B cell (primary cell): ENCODE data around the gene ITPKB. TPM values are rescaled to one million over a fixed set of nuclear protein-coding genes. Genes with fewer than 3 reads are reported as not detected.

Experiments
- ATAC-seq: fragments of 200-7000 bp; cut with Tn5 transposase; one replicate; pipeline ENCODE4 v1.10.0; 2021; ENCODE audit warnings: low read depth, mild to moderate bottlenecking, moderate number of reproducible peaks, moderate library complexity
- CTCF ChIA-PET: fragments of 350-600 bp; sonication (Branson Sonifier 250); formaldehyde crosslinking; loops from one replicate; lab custom pipeline; 2021; ENCODE audit warnings: antibody characterized with exemption, inconsistent platforms; lab: Charles Lee
- POLR2A ChIA-PET: fragments of 350-600 bp; sonication (Branson Sonifier 250); formaldehyde crosslinking; loops from one replicate; lab custom pipeline; 2021; ENCODE audit warnings: antibody characterized with exemption; lab: Charles Lee
- DNase-seq: peaks from one replicate; pipeline ENCODE4 v3.0.0; 2013
- H2AFZ ChIP-seq: 2 replicates; pipeline ENCODE4 v1.6.1; 2012; ENCODE audit warnings: mild to moderate bottlenecking, low read depth, low read length; ENCODE audit not compliant: insufficient read depth, poor library complexity, severe bottlenecking
- H3K27ac ChIP-seq, 2 donors: 1 replicate in 1 of 2; 2 replicates in 1 of 2; pipeline ENCODE4 v1.5.1; 2012 to 2013; ENCODE audit warnings: low read length in 2 of 2, mild to moderate bottlenecking in 2 of 2, moderate library complexity in 1 of 2
- H3K27me3 ChIP-seq, 4 experiments: fragments of 200-600 bp in 1 of 4; sonication (generic) in 1 of 4; replicated peaks in 1 of 4; 1 replicate in 2 of 4; 2 replicates in 2 of 4; pipeline versions ENCODE4 v1.6.1 to v1.7.0; 2013 to 2016; ENCODE audit warnings: low read length in 3 of 4, mild to moderate bottlenecking in 2 of 4, mixed read lengths in 1 of 4, moderate library complexity in 1 of 4; ENCODE audit not compliant: insufficient read depth in 4 of 4, control insufficient read depth in 3 of 4; ENCODE audit errors: control extremely low read depth in 1 of 4
- H3K36me3 ChIP-seq, 2 experiments: replicated peaks in 1 of 2; 1 replicate in 1 of 2; 2 replicates in 1 of 2; pipeline versions ENCODE4 v1.6.1 to v1.7.1; 2013; ENCODE audit warnings: low read length in 1 of 2; ENCODE audit not compliant: insufficient read depth in 2 of 2, control insufficient read depth in 1 of 2; ENCODE audit errors: control extremely low read depth in 1 of 2, extremely low read depth in 1 of 2
- H3K4me1 ChIP-seq, 2 donors: fragments of 200-600 bp in 1 of 2; sonication (generic) in 1 of 2; 1 replicate in 1 of 2; 2 replicates in 1 of 2; pipeline versions ENCODE4 v1.5.1 to v1.6.1; 2013 to 2017; ENCODE audit warnings: low read length in 2 of 2; ENCODE audit not compliant: control insufficient read depth in 2 of 2, insufficient read depth in 2 of 2
- H3K4me2 ChIP-seq: replicated peaks from 2 replicates; pipeline ENCODE3; 2012; ENCODE audit warnings: mild to moderate bottlenecking, low read depth, low read length; ENCODE audit not compliant: poor library complexity, severe bottlenecking
- H3K4me3 ChIP-seq, 5 experiments: fragments of 200-600 bp in 1 of 5; sonication (generic) in 1 of 5; 1 replicate in 3 of 5; 2 replicates in 2 of 5; pipeline versions ENCODE4 v1.5.1 to v1.7.0; 2011 to 2016; ENCODE audit warnings: low read length in 4 of 5, mild to moderate bottlenecking in 4 of 5, low read depth in 2 of 5, control low read depth in 1 of 5, moderate library complexity in 1 of 5; ENCODE audit not compliant: insufficient read depth in 1 of 5; ENCODE audit errors: control extremely low read depth in 1 of 5, extremely low read depth in 1 of 5
- H3K79me2 ChIP-seq: fragments of 200-600 bp; sonication (generic); one replicate; pipeline ENCODE4 v1.6.0; 2016; ENCODE audit warnings: low read length; ENCODE audit not compliant: control insufficient read depth, insufficient read depth
- H3K9ac ChIP-seq: fragments of 200-600 bp; sonication (generic); 2 replicates; pipeline ENCODE4 v1.6.1; 2017; ENCODE audit warnings: mild to moderate bottlenecking, low read length, moderate library complexity
- H3K9me3 ChIP-seq, 3 donors: one replicate each; pipeline versions ENCODE4 v1.6.1 to v1.7.1; 2013; ENCODE audit warnings: low read length in 2 of 3; ENCODE audit not compliant: control insufficient read depth in 2 of 3, insufficient read depth in 1 of 3; ENCODE audit errors: control extremely low read depth in 1 of 3
- H4K20me1 ChIP-seq: 2 replicates; pipeline ENCODE4 v1.6.0; 2012; ENCODE audit warnings: mild to moderate bottlenecking, low read length; ENCODE audit not compliant: insufficient read depth, control insufficient read depth, poor library complexity, severe bottlenecking
- H3K27ac Mint-ChIP-seq: one replicate; pipeline ENCODE4 v1.8.0; 2021; ENCODE audit warnings: mixed read lengths
- H3K27me3 Mint-ChIP-seq: one replicate; pipeline ENCODE4 v1.8.0; 2021; ENCODE audit warnings: mixed read lengths
- H3K4me1 Mint-ChIP-seq: one replicate; pipeline ENCODE4 v1.8.0; 2021; ENCODE audit warnings: mixed read lengths
- H3K4me3 Mint-ChIP-seq: one replicate; pipeline ENCODE4 v1.8.0; 2021; ENCODE audit warnings: mixed read lengths
- H3K9me3 Mint-ChIP-seq: one replicate; pipeline ENCODE4 v1.8.0; 2022; ENCODE audit warnings: mixed read lengths; ENCODE audit not compliant: insufficient read depth
- EZH2 ChIP-seq: IDR thresholded peaks from 2 replicates; pipeline ENCODE4 v1.6.1; 2012; ENCODE audit warnings: borderline replicate concordance, low read depth, mild to moderate bottlenecking, moderate library complexity, low read length; ENCODE audit not compliant: insufficient read depth, poor library complexity, severe bottlenecking
- WGBS: methylation state at CpG from one replicate; pipeline ENCODE4 v1.1.5; 2013; ENCODE audit warnings: missing lambda C conversion rate; ENCODE audit not compliant: insufficient coverage; 5-methylcytosine and 5-hydroxymethylcytosine counted together
- intact Hi-C: fragments of 100-400 bp; cut with micrococcal nuclease; formaldehyde crosslinking; loops from one replicate; pipeline ENCODE4 v1.10.0; 2022
- polyA plus RNA-seq: library from polyadenylated mRNA; depleted of rRNA; stranded (reverse); fragments of >200 nt; gene quantifications from 2 replicates; pipeline ENCODE4 v1.2.3, GENCODE V29; 2012
- total RNA-seq, 2 donors: library from RNA; stranded (reverse); fragments of 120-200 nt in 1 of 2; gene quantifications; 1 replicate in 1 of 2; 2 replicates in 1 of 2; pipeline versions ENCODE4 v1.2.3 to v1.2.4, GENCODE V29; 2013 to 2022
- TF ChIP-seq, protein P1 (sequence below): fragments of 200-600 bp; IDR thresholded peaks from one replicate; pipeline ENCODE4 v1.8.0; 2022; ENCODE audit warnings: antibody characterized with exemption, mild to moderate bottlenecking

ITPKB gene
- total and polyA plus RNA-seq, 2 donors (not counting 1 experiment from before 2014, with no cell fraction given), result 21.8 to 93.5 TPM

GRCh38 chr1:226649244-226649643 lies 89.8 kb downstream of the ITPKB start:
- DNase-seq (no peak), ATAC-seq (no peak)
- POLR2A ChIA-PET, result no interaction called here
- no peaks in the 10 kb centered on the region for H3K27me3 Mint-ChIP-seq
- TF ChIP-seq, protein P1, sequence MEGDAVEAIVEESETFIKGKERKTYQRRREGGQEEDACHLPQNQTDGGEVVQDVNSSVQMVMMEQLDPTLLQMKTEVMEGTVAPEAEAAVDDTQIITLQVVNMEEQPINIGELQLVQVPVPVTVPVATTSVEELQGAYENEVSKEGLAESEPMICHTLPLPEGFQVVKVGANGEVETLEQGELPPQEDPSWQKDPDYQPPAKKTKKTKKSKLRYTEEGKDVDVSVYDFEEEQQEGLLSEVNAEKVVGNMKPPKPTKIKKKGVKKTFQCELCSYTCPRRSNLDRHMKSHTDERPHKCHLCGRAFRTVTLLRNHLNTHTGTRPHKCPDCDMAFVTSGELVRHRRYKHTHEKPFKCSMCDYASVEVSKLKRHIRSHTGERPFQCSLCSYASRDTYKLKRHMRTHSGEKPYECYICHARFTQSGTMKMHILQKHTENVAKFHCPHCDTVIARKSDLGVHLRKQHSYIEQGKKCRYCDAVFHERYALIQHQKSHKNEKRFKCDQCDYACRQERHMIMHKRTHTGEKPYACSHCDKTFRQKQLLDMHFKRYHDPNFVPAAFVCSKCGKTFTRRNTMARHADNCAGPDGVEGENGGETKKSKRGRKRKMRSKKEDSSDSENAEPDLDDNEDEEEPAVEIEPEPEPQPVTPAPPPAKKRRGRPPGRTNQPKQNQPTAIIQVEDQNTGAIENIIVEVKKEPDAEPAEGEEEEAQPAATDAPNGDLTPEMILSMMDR, result no peak
- no peak for TF ChIP-seq EZH2
- no peak overlapping the region for H3K4me2 ChIP-seq
- CTCF ChIA-PET, result interaction anchor here (0.8 to 4.7 kb wide), 9 partner anchors 14 to 179 kb away, joined by 3 to 26 read pairs (median 4); no protein-coding TSS in a partner anchor
- no peak overlapping the region for H3K4me3 ChIP-seq
- intact Hi-C loops, result no loop called here
- H3K27ac Mint-ChIP-seq, result peak overlapping the region; percentile 50
- peaks cover 4 to 43% of the 10 kb centered on the region in 2 experiments for H3K36me3 ChIP-seq
- H3K9me3 Mint-ChIP-seq, result no peaks in the 10 kb centered on the region
- no peaks in the 10 kb centered on the region for H3K27me3 ChIP-seq
- no peak overlapping the region for H3K27ac ChIP-seq
- 97% methylated on average over 8 of the region's 8 CpGs for WGBS
- H4K20me1 ChIP-seq, result peaks cover 36% of the 10 kb centered on the region
- no peak overlapping the region for H3K9ac ChIP-seq
- peaks cover 81% of the 10 kb centered on the region for H3K79me2 ChIP-seq
- no peak overlapping the region for H3K4me3 Mint-ChIP-seq
- peaks cover 21 to 26% of the 10 kb centered on the region in 2 donors for H3K4me1 ChIP-seq
- H3K9me3 ChIP-seq, result no peaks in the 10 kb centered on the region
- no peak overlapping the region for H2AFZ ChIP-seq
- peaks cover 50% of the 10 kb centered on the region for H3K4me1 Mint-ChIP-seq

GRCh38 chr1:226648421-226648820 lies 90.7 kb downstream of the ITPKB start:
- Mint-ChIP-seq H3K4me1 (peaks cover 58% of the 10 kb centered on the region), H3K4me3 (no peak overlapping the region), H3K27ac (no peak overlapping the region), H3K9me3 (no peaks in the 10 kb centered on the region), H3K27me3 (no peaks in the 10 kb centered on the region)
- WGBS, result 98% methylated on average over 6 of the region's 6 CpGs
- no peak overlapping the region for H3K4me3 ChIP-seq
- no peak overlapping the region for H3K9ac ChIP-seq
- POLR2A ChIA-PET, result no interaction called here
- H3K9me3 ChIP-seq, result no peaks in the 10 kb centered on the region
- no peak overlapping the region for H3K27ac ChIP-seq
- intact Hi-C loops, result no loop called here
- H3K79me2 ChIP-seq, result peaks cover 75% of the 10 kb centered on the region
- ATAC-seq (no peak), DNase-seq (no peak)
- peaks cover 4 to 43% of the 10 kb centered on the region in 2 experiments for H3K36me3 ChIP-seq
- H2AFZ ChIP-seq, result no peak overlapping the region
- CTCF ChIA-PET, result interaction anchor here (1.2 to 4.7 kb wide), 5 partner anchors 14 to 180 kb away, joined by 3 to 26 read pairs (median 4); no protein-coding TSS in a partner anchor
- H3K27me3 ChIP-seq, result no peaks in the 10 kb centered on the region
- TF ChIP-seq, protein P1, result no peak
- TF ChIP-seq EZH2, result no peak
- H3K4me2 ChIP-seq, result no peak overlapping the region
- peaks cover 29 to 34% of the 10 kb centered on the region in 2 donors for H3K4me1 ChIP-seq
- H4K20me1 ChIP-seq, result peaks cover 36% of the 10 kb centered on the region
